Omental fat pad (tissue), 4 donors: ENCODE measurements around the gene PAX5. TPM values are rescaled to one million over a fixed set of nuclear protein-coding genes. Genes with fewer than 3 reads are reported as not detected.

ENCODE experiments used
- ATAC-seq: fragments of 150-250 bp; one replicate; pipeline ENCODE4 v1.9.1; 2016; ENCODE audit warnings: mild to moderate bottlenecking, moderate library complexity; ENCODE audit not compliant: low FRiP score
- DNase-seq: peaks from one replicate; pipeline ENCODE4 v3.0.0-alpha.2; 2019; ENCODE audit warnings: low spot score
- CTCF ChIP-seq, 3 donors: fragments of 450-650 bp; IDR thresholded peaks; one replicate each; pipeline ENCODE4 v1.5.1; 2016 to 2017; ENCODE audit warnings: antibody characterized with exemption in 3 of 3, mild to moderate bottlenecking in 3 of 3, moderate library complexity in 2 of 3
- total RNA-seq, 4 donors: library from RNA; depleted of rRNA; stranded (reverse); fragments of >200 nt; gene quantifications; one replicate each; pipeline ENCODE4 v1.1.0, GENCODE V29; 2016

The PAX5 gene
- total RNA-seq, 4 donors from 2014 or later = 0.09 to 1.2 (median 0.24) TPM; not detected in 1

- DNase-seq (no peak), ATAC-seq (no peak)
- no peak for TF ChIP-seq CTCF (IDR thresholded peaks at IDR 0.05)
Observed at GRCh38 chr9:37011530-37011929, 22.5 kb downstream of the PAX5 start.

GRCh38 chr9:37010976-37011375 is 23.1 kb downstream of the PAX5 start:
- ATAC-seq = no peak
- TF ChIP-seq CTCF (IDR thresholded peaks at IDR 0.05) = no peak
- no peak for DNase-seq

- no peak for DNase-seq
- ATAC-seq = no peak
- TF ChIP-seq CTCF (IDR thresholded peaks at IDR 0.05) = no peak
Observed at GRCh38 chr9:37010180-37010579, 23.9 kb downstream of the PAX5 start.

- DNase-seq (no peak), ATAC-seq (no peak)
- no peak for TF ChIP-seq CTCF (IDR thresholded peaks at IDR 0.05)
Observed at GRCh38 chr9:37007295-37007694, 26.8 kb downstream of the PAX5 start.

- no peak for DNase-seq
- ATAC-seq = no peak
- no peak for TF ChIP-seq CTCF (IDR thresholded peaks at IDR 0.05)
Observed at GRCh38 chr9:37005517-37006140, 28.4 kb downstream of the PAX5 start.

- DNase-seq (no peak), ATAC-seq (no peak)
- no peak for TF ChIP-seq CTCF (IDR thresholded peaks at IDR 0.05)
Observed at GRCh38 chr9:37004424-37004935, 29.6 kb downstream of the PAX5 start.
